Superior temporal gyrus (tissue), 1 donor: ENCODE measurements around the gene CABLES2.

Experiments used
- DNase-seq: peaks from one replicate; pipeline ENCODE4 v3.0.0-alpha.2; 2016; ENCODE audit errors: extremely low spot score

CABLES2 gene

GRCh38 chr20:62347445-62347844 lies 59.6 kb downstream of the CABLES2 start:
- no peak for DNase-seq

GRCh38 chr20:62347151-62347404 lies 60.0 kb downstream of the CABLES2 start:
- DNase-seq = no peak

- no peak for DNase-seq
Measured at GRCh38 chr20:62346398-62347150, 60.5 kb downstream of the CABLES2 start.

- DNase-seq = no peak
Measured at GRCh38 chr20:62345681-62346370, 61.3 kb downstream of the CABLES2 start.

GRCh38 chr20:62344782-62345181 lies 62.3 kb downstream of the CABLES2 start:
- no peak for DNase-seq

- no peak for DNase-seq
Measured at GRCh38 chr20:62344092-62344491, 63.0 kb downstream of the CABLES2 start.

- DNase-seq = no peak
Measured at GRCh38 chr20:62342910-62343309, 64.2 kb downstream of the CABLES2 start.

- DNase-seq = no peak
Measured at GRCh38 chr20:62339647-62340062, 67.4 kb downstream of the CABLES2 start.
